Nephron progenitor cell (in vitro differentiated cells): ENCODE data around the gene LGR5.
"Not testable (repeated sequence)": the region's sequence is repeated elsewhere in the genome, so short reads cannot be mapped to it uniquely, and the experiment has no call there.

Experiments used
- DNase-seq: peaks from one replicate; pipeline ENCODE4 v3.0.0; 2021
- H3K27ac Mint-ChIP-seq: 2 replicates; pipeline ENCODE4 v1.8.0; 2021; ENCODE audit warnings: mild to moderate bottlenecking, moderate library complexity, mixed read lengths
- H3K27me3 Mint-ChIP-seq: 2 replicates; pipeline ENCODE4 v1.8.0; 2021; ENCODE audit warnings: mild to moderate bottlenecking, low read depth, mixed read lengths; ENCODE audit not compliant: poor library complexity
- H3K36me3 Mint-ChIP-seq: 2 replicates; pipeline ENCODE4 v1.8.0; 2021; ENCODE audit warnings: low read depth, mixed read lengths
- H3K4me1 Mint-ChIP-seq: 2 replicates; pipeline ENCODE4 v1.8.0; 2021; ENCODE audit warnings: mixed read lengths
- H3K4me3 Mint-ChIP-seq: 2 replicates; pipeline ENCODE4 v1.8.0; 2021; ENCODE audit warnings: mild to moderate bottlenecking, moderate library complexity, mixed read lengths
- H3K9me3 Mint-ChIP-seq: 2 replicates; pipeline ENCODE4 v1.8.0; 2021; ENCODE audit warnings: mild to moderate bottlenecking, moderate library complexity, mixed read lengths
- TF ChIP-seq, protein P1 (sequence below): fragments of 200-600 bp; sonication (generic); IDR thresholded peaks from 2 replicates; pipeline ENCODE4 v1.5.0; 2021; ENCODE audit warnings: antibody characterized with exemption

The LGR5 gene

GRCh38 chr12:71548893-71549292 lies 109.3 kb downstream of the LGR5 start:
- TF ChIP-seq, protein P1, sequence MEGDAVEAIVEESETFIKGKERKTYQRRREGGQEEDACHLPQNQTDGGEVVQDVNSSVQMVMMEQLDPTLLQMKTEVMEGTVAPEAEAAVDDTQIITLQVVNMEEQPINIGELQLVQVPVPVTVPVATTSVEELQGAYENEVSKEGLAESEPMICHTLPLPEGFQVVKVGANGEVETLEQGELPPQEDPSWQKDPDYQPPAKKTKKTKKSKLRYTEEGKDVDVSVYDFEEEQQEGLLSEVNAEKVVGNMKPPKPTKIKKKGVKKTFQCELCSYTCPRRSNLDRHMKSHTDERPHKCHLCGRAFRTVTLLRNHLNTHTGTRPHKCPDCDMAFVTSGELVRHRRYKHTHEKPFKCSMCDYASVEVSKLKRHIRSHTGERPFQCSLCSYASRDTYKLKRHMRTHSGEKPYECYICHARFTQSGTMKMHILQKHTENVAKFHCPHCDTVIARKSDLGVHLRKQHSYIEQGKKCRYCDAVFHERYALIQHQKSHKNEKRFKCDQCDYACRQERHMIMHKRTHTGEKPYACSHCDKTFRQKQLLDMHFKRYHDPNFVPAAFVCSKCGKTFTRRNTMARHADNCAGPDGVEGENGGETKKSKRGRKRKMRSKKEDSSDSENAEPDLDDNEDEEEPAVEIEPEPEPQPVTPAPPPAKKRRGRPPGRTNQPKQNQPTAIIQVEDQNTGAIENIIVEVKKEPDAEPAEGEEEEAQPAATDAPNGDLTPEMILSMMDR: no peak
- H3K4me1 Mint-ChIP-seq: peaks cover 18% of the 10 kb centered on the region
- H3K4me3 Mint-ChIP-seq: no peak overlapping the region
- H3K27ac Mint-ChIP-seq: no peak overlapping the region
- DNase-seq: no peak
- no peaks in the 10 kb centered on the region for H3K9me3 Mint-ChIP-seq
- H3K36me3 Mint-ChIP-seq: no peaks in the 10 kb centered on the region
- no peaks in the 10 kb centered on the region for H3K27me3 Mint-ChIP-seq

DNA sequence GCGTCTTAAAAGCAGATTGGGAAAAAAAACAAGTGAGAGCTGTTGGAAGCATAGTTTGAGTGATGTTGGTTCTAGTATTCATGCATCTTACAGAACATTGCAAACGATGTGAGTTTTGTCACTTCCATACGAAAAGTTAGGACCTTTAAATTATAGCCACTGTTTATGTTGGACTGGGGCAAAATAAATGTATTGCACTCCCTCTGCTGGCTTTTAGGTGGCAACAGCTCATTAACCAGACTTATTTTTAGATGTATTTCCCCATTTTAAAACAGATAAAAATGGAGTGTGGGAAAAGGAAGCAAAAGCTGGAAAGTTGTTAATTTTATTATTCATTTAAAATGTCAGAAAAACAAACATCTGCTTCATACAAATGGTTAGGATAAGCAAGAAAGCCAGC lies 111.9 kb downstream of the LGR5 start:
- Mint-ChIP-seq H3K4me1 (peaks cover 20% of the 10 kb centered on the region), H3K36me3 (no peaks in the 10 kb centered on the region), H3K27ac (no peak overlapping the region), H3K9me3 (no peaks in the 10 kb centered on the region), H3K27me3 (peaks cover 3% of the 10 kb centered on the region), H3K4me3 (no peak overlapping the region)
- TF ChIP-seq, protein P1: peak; percentile 42
- no peak for DNase-seq

DNA sequence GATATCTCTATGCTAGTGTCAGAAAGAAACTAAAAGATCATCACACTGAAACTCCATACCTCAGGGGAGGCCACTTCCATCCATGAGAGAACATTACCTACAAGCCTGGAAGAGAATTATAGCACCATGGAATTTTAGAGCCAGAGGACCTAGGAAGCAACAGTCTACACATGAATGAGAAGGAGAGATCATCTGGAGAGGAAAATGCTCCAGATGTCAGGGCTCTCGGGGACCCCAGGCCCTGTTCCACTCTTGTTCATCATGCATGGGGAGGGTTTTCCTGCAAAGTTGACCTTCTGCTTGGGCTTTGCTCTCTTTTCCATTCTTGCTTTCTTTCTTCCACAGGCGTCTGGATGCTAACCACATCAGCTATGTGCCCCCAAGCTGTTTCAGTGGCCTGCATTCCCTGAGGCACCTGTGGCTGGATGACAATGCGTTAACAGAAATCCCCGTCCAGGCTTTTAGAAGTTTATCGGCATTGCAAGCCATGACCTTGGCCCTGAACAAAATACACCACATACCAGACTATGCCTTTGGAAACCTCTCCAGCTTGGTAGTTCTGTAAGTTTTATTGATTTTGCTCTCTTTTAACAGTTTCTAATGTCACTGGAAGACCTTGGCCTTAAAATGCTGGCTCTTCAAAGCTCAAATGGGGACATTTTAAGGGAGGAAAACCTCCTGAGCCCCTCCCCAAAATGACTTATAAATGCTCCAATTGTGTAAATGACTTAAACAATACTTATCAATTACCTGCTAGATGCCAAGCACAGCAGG lies 113.3 kb downstream of the LGR5 start:
- Mint-ChIP-seq H3K4me3 (no peak overlapping the region), H3K27ac (peak overlapping the region; percentile 10), H3K9me3 (no peaks in the 10 kb centered on the region), H3K4me1 (peaks cover 34% of the 10 kb centered on the region), H3K27me3 (peaks cover 3% of the 10 kb centered on the region), H3K36me3 (no peaks in the 10 kb centered on the region)
- TF ChIP-seq, protein P1: no peak
- no peak for DNase-seq

DNA sequence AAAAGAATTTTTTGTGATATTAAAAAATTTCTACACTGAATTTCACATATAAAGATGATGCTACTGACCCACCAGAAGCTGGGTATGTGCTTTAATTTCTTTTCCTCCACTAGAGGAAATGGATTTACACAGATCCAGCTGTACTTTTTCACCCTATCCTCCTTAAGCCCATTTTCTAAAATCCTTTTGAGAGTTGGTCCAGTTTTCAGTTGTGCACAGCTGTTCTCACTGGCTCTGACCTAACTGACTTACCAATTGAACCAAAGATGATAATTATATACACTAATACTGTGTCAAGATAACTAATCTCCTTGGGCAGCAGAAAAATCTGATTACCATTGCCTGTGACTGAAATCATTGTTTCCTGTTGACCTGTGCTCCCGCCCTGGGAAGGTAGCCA lies 115.6 kb downstream of the LGR5 start:
- peaks cover 41% of the 10 kb centered on the region for H3K4me1 Mint-ChIP-seq
- TF ChIP-seq, protein P1: no peak
- no peak overlapping the region for H3K27ac Mint-ChIP-seq
- H3K9me3 Mint-ChIP-seq: no peaks in the 10 kb centered on the region
- no peak overlapping the region for H3K4me3 Mint-ChIP-seq
- no peak for DNase-seq
- H3K27me3 Mint-ChIP-seq: peaks cover 3% of the 10 kb centered on the region
- H3K36me3 Mint-ChIP-seq: no peaks in the 10 kb centered on the region

- H3K4me3 Mint-ChIP-seq, H3K9me3 Mint-ChIP-seq, H3K27ac Mint-ChIP-seq, H3K27me3 Mint-ChIP-seq, DNase-seq, H3K36me3 Mint-ChIP-seq: not testable (repeated sequence)
- H3K4me1 Mint-ChIP-seq: peaks cover 41% of the 10 kb centered on the region
Observed at GRCh38 chr12:71555789-71556188, 116.2 kb downstream of the LGR5 start.

GRCh38 chr12:71556448-71556847 lies 116.8 kb downstream of the LGR5 start:
- TF ChIP-seq, protein P1: no peak
- no peak for DNase-seq
- Mint-ChIP-seq H3K9me3 (no peaks in the 10 kb centered on the region), H3K27me3 (peaks cover 3% of the 10 kb centered on the region), H3K36me3 (no peaks in the 10 kb centered on the region), H3K27ac (no peak overlapping the region), H3K4me3 (no peak overlapping the region), H3K4me1 (peaks cover 36% of the 10 kb centered on the region)
